ENCODE results near the gene CFAP46.

DNA sequence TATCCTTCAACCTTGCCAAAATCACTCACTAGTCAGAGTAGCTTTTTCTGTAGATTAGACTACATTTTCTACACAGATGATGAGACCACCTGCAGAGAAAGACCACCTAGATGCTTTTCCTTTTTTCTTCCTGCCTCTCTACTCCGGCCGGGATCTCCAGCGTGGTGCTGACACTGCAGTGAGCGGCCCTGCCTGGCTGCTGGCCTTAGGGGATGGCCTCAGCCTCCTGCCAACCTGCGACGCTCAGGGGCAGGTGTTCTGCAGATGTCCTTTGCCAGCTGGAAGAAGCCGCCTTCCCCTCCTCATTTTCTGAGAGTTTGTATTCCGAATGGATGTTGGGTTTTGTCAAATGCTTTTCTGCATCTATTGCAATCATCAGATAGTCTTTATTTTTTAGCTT is 113.0 kb downstream of the CFAP46 start:
- TF ChIP-seq POLR2AphosphoS5 (IDR thresholded peaks at IDR 0.05; ENCODE audit: low read depth, low read length) (no peak), TAF1 (IDR thresholded peaks at IDR 0.05; ENCODE audit: borderline replicate concordance, insufficient read depth, low read length) (no peak), SIN3A (IDR thresholded peaks at IDR 0.05; ENCODE audit: borderline replicate concordance, insufficient read depth, low read length) (no peak)
- TF ChIP-seq, protein P1, sequence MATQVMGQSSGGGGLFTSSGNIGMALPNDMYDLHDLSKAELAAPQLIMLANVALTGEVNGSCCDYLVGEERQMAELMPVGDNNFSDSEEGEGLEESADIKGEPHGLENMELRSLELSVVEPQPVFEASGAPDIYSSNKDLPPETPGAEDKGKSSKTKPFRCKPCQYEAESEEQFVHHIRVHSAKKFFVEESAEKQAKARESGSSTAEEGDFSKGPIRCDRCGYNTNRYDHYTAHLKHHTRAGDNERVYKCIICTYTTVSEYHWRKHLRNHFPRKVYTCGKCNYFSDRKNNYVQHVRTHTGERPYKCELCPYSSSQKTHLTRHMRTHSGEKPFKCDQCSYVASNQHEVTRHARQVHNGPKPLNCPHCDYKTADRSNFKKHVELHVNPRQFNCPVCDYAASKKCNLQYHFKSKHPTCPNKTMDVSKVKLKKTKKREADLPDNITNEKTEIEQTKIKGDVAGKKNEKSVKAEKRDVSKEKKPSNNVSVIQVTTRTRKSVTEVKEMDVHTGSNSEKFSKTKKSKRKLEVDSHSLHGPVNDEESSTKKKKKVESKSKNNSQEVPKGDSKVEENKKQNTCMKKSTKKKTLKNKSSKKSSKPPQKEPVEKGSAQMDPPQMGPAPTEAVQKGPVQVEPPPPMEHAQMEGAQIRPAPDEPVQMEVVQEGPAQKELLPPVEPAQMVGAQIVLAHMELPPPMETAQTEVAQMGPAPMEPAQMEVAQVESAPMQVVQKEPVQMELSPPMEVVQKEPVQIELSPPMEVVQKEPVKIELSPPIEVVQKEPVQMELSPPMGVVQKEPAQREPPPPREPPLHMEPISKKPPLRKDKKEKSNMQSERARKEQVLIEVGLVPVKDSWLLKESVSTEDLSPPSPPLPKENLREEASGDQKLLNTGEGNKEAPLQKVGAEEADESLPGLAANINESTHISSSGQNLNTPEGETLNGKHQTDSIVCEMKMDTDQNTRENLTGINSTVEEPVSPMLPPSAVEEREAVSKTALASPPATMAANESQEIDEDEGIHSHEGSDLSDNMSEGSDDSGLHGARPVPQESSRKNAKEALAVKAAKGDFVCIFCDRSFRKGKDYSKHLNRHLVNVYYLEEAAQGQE (IDR thresholded peaks at IDR 0.05; ENCODE audit: insufficient read depth in 1 of 2, low read depth in 2 of 2, low read length in 2 of 2) = no peak
